OCI-LY1 (cell line): ENCODE data around the gene CYSRT1.
"Not testable (repeated sequence)": the region's sequence is repeated elsewhere in the genome, so short reads cannot be mapped to it uniquely, and the experiment has no call there.

Experiments
- H2AFZ ChIP-seq: fragments of 200-600 bp; sonication (generic), shearing (Covaris generic); 2 replicates; pipeline ENCODE4 v1.6.0; 2014; ENCODE audit warnings: antibody characterized with exemption, mild to moderate bottlenecking, low read length
- H3F3A ChIP-seq: fragments of 200-600 bp; sonication (generic), shearing (Covaris generic); 2 replicates; pipeline ENCODE4 v1.6.0; 2014; ENCODE audit warnings: mild to moderate bottlenecking, antibody characterized with exemption, low read length, moderate library complexity; ENCODE audit not compliant: insufficient read depth
- H3K27ac ChIP-seq: fragments of 200-600 bp; sonication (generic); 2 replicates; pipeline ENCODE4 v1.5.1; 2014; ENCODE audit warnings: low read length, mixed run types, mild to moderate bottlenecking, low read depth; ENCODE audit not compliant: poor library complexity, severe bottlenecking
- H3K27me3 ChIP-seq: fragments of 200-600 bp; sonication (generic); 2 replicates; pipeline ENCODE4 v1.6.0; 2014; ENCODE audit warnings: antibody characterized with exemption, mild to moderate bottlenecking, low read length, moderate library complexity; ENCODE audit not compliant: insufficient read depth
- H3K36me3 ChIP-seq: fragments of 200-600 bp; sonication (generic); 2 replicates; pipeline ENCODE4 v1.6.1; 2014; ENCODE audit warnings: mild to moderate bottlenecking, antibody characterized with exemption, low read length, moderate library complexity, mixed read lengths; ENCODE audit not compliant: insufficient read depth
- H3K4me1 ChIP-seq: fragments of 200-600 bp; sonication (generic); 2 replicates; pipeline ENCODE4 v1.5.1; 2014; ENCODE audit warnings: mild to moderate bottlenecking, low read length, moderate library complexity; ENCODE audit not compliant: insufficient read depth, severe bottlenecking
- H3K4me2 ChIP-seq: fragments of 200-600 bp; sonication (generic), shearing (Covaris generic); 2 replicates; pipeline ENCODE4 v1.6.1; 2014; ENCODE audit warnings: low read length
- H3K4me3 ChIP-seq: fragments of 200-600 bp; sonication (generic); 2 replicates; pipeline ENCODE4 v1.5.1; 2014; ENCODE audit warnings: low read length, low read depth, mild to moderate bottlenecking, mixed read lengths; ENCODE audit not compliant: poor library complexity, severe bottlenecking
- H3K79me2 ChIP-seq: fragments of 200-600 bp; shearing (Covaris generic); 2 replicates; pipeline ENCODE4 v1.6.1; 2016; ENCODE audit warnings: mixed run types, low read length, mixed read lengths; ENCODE audit not compliant: insufficient read depth
- H3K9ac ChIP-seq: fragments of 200-600 bp; sonication (generic), shearing (Covaris generic); 2 replicates; pipeline ENCODE4 v1.6.1; 2014; ENCODE audit warnings: mild to moderate bottlenecking, low read length, mixed read lengths
- H3K9me2 ChIP-seq: fragments of 200-600 bp; sonication (generic), shearing (Covaris generic); 2 replicates; pipeline ENCODE4 v1.6.1; 2014; ENCODE audit warnings: low read depth, mild to moderate bottlenecking, low read length, mixed read lengths
- H3K9me3 ChIP-seq: fragments of 200-600 bp; shearing (Covaris generic); 2 replicates; pipeline ENCODE4 v1.6.1; 2014; ENCODE audit warnings: low read length, mixed read lengths
- H4K20me1 ChIP-seq: fragments of 200-600 bp; sonication (generic), shearing (Covaris generic); 2 replicates; pipeline ENCODE4 v1.6.0; 2016; ENCODE audit warnings: mild to moderate bottlenecking, low read length; ENCODE audit not compliant: insufficient read depth
- CTCF ChIP-seq: fragments of 200-600 bp; sonication (generic), shearing (Covaris generic); IDR thresholded peaks from 2 replicates; pipeline ENCODE4 v1.5.1; 2017; ENCODE audit warnings: mild to moderate bottlenecking, antibody characterized with exemption, low read length, moderate library complexity, mixed read lengths
- EZH2 ChIP-seq: fragments of 200-600 bp; sonication (generic), shearing (Covaris generic); IDR thresholded peaks from 2 replicates; pipeline ENCODE4 v1.8.0; 2017; ENCODE audit warnings: borderline replicate concordance, mixed run types, mild to moderate bottlenecking, antibody characterized with exemption, low read length, moderate library complexity, mixed read lengths

Gene CYSRT1

GRCh38 chr9:137242269-137243203 lies 17.6 kb downstream of the CYSRT1 start:
- H3K36me3 ChIP-seq = peaks cover 28% of the 10 kb centered on the region
- no peak overlapping the region for H3K27ac ChIP-seq
- peak overlapping the region; percentile 99 for H3K9ac ChIP-seq
- no peaks in the 10 kb centered on the region for H3F3A ChIP-seq
- peaks cover 6% of the 10 kb centered on the region; the same call in 1 of the 2 replicates for H3K79me2 ChIP-seq
- H3K4me2 ChIP-seq = peak overlapping the region; percentile 100
- no peaks in the 10 kb centered on the region for H3K9me2 ChIP-seq
- H3K27me3 ChIP-seq = 0 out of 2 replicates have a peak, but pooled peaks cover 6% of the 10 kb centered on the region
- no peaks in the 10 kb centered on the region for H3K9me3 ChIP-seq
- H3K4me3 ChIP-seq = peak overlapping the region; percentile 100
- TF ChIP-seq EZH2 (no peak), CTCF (no peak)
- H4K20me1 ChIP-seq = no peaks in the 10 kb centered on the region
- H2AFZ ChIP-seq = no peak overlapping the region
- peaks cover 30% of the 10 kb centered on the region for H3K4me1 ChIP-seq

GRCh38 chr9:137243266-137243625 lies 18.3 kb downstream of the CYSRT1 start:
- not testable (repeated sequence) for H3K27ac ChIP-seq, H3K27me3 ChIP-seq, H3K9me2 ChIP-seq, H3K79me2 ChIP-seq, H3F3A ChIP-seq, H3K9me3 ChIP-seq, H3K9ac ChIP-seq, H4K20me1 ChIP-seq, H2AFZ ChIP-seq
- Histone ChIP-seq H3K4me3 (peak overlapping the region; percentile 100), H3K4me2 (peak overlapping the region; percentile 100; the same call in 1 of the 2 replicates), H3K36me3 (peaks cover 28% of the 10 kb centered on the region), H3K4me1 (peaks cover 30% of the 10 kb centered on the region)

- Histone ChIP-seq H3K79me2 (peaks cover 6% of the 10 kb centered on the region; the same call in 1 of the 2 replicates), H4K20me1 (no peaks in the 10 kb centered on the region), H3K27me3 (0 out of 2 replicates have a peak, but pooled peaks cover 6% of the 10 kb centered on the region), H3K4me3 (no peak overlapping the region), H3K4me2 (peak overlapping the region; percentile 100; the same call in 1 of the 2 replicates), H3K9ac (no peak overlapping the region), H2AFZ (no peak overlapping the region), H3K4me1 (peaks cover 27% of the 10 kb centered on the region), H3F3A (no peaks in the 10 kb centered on the region), H3K9me3 (no peaks in the 10 kb centered on the region), H3K9me2 (no peaks in the 10 kb centered on the region), H3K27ac (no peak overlapping the region), H3K36me3 (peaks cover 28% of the 10 kb centered on the region)
- TF ChIP-seq EZH2 = no peak
- no peak for TF ChIP-seq CTCF
Measured at GRCh38 chr9:137243626-137244485, 18.9 kb downstream of the CYSRT1 start.
